H9 (cell line): ENCODE measurements around the gene SMYD1. TPM values are rescaled to one million over a fixed set of nuclear protein-coding genes. Genes with fewer than 3 reads are reported as not detected.

Experiments used
- DNase-seq: peaks from one replicate; pipeline ENCODE4 v3.0.0-alpha.2; 2017
- H2AFZ ChIP-seq: one replicate; pipeline ENCODE4 v1.6.1; 2013; ENCODE audit warnings: mild to moderate bottlenecking, low read length, control low read depth, moderate library complexity
- H2AK5ac ChIP-seq: 2 replicates; pipeline ENCODE4 v1.6.1; 2013; ENCODE audit warnings: low read length, control low read depth, mixed read lengths; ENCODE audit not compliant: insufficient read length
- H2BK120ac ChIP-seq: one replicate; pipeline ENCODE4 v1.6.1; 2013; ENCODE audit warnings: low read depth, mild to moderate bottlenecking, low read length, control low read depth, inconsistent platforms; ENCODE audit not compliant: poor library complexity, severe bottlenecking
- H2BK12ac ChIP-seq: 2 replicates; pipeline ENCODE4 v1.6.1; 2013; ENCODE audit warnings: low read length, control low read depth, mixed read lengths, low read depth; ENCODE audit not compliant: insufficient read length
- H2BK15ac ChIP-seq: 2 replicates; pipeline ENCODE4 v1.6.1; 2013; ENCODE audit warnings: low read depth, low read length, control low read depth
- H2BK20ac ChIP-seq: one replicate; pipeline ENCODE4 v1.6.1; 2013; ENCODE audit warnings: low read depth, mild to moderate bottlenecking, low read length, control low read depth, inconsistent platforms; ENCODE audit not compliant: poor library complexity, severe bottlenecking
- H2BK5ac ChIP-seq: 2 replicates; pipeline ENCODE4 v1.6.1; 2013; ENCODE audit warnings: low read length, control low read depth, mixed read lengths; ENCODE audit not compliant: insufficient read length
- H3K14ac ChIP-seq: 2 replicates; pipeline ENCODE4 v1.6.1; 2013; ENCODE audit warnings: low read length, control low read depth; ENCODE audit not compliant: insufficient read depth
- H3K18ac ChIP-seq: 2 replicates; pipeline ENCODE4 v1.6.1; 2013; ENCODE audit warnings: low read depth, mild to moderate bottlenecking, mixed read lengths, low read length, control low read depth; ENCODE audit not compliant: insufficient read length
- H3K23ac ChIP-seq: 2 replicates; pipeline ENCODE4 v1.6.1; 2013; ENCODE audit warnings: low read length, control low read depth, mixed read lengths, low read depth; ENCODE audit not compliant: insufficient read length
- H3K23me2 ChIP-seq: 2 replicates; pipeline ENCODE4 v1.6.1; 2013; ENCODE audit warnings: low read depth, mild to moderate bottlenecking, mixed read lengths, low read length, control low read depth; ENCODE audit not compliant: insufficient read length, poor library complexity, severe bottlenecking
- H3K27ac ChIP-seq: 2 replicates; pipeline ENCODE4 v1.5.1; 2013; ENCODE audit warnings: low read length, control low read depth, mixed read lengths, low read depth; ENCODE audit not compliant: insufficient read length
- H3K27me3 ChIP-seq: 2 replicates; pipeline ENCODE4 v1.6.1; 2013; ENCODE audit warnings: low read length, control low read depth, inconsistent platforms; ENCODE audit not compliant: insufficient read depth
- H3K4ac ChIP-seq: 2 replicates; pipeline ENCODE4 v1.6.1; 2013; ENCODE audit warnings: low read depth, mild to moderate bottlenecking, control low read depth, inconsistent platforms, low read length, moderate library complexity
- H3K4me1 ChIP-seq: 2 replicates; pipeline ENCODE4 v1.6.1; 2013; ENCODE audit warnings: low read length, control low read depth, inconsistent platforms; ENCODE audit not compliant: insufficient read depth
- H3K4me2 ChIP-seq: 2 replicates; pipeline ENCODE4 v1.6.1; 2013; ENCODE audit warnings: low read length, control low read depth, mixed read lengths; ENCODE audit not compliant: insufficient read length, insufficient read depth
- H3K56ac ChIP-seq: 2 replicates; pipeline ENCODE4 v1.6.1; 2013; ENCODE audit warnings: low read depth, mild to moderate bottlenecking, mixed read lengths, low read length, control low read depth; ENCODE audit not compliant: insufficient read length
- H3K79me1 ChIP-seq: 2 replicates; pipeline ENCODE4 v1.6.1; 2013; ENCODE audit warnings: low read depth, mild to moderate bottlenecking, moderate library complexity, low read length, control low read depth, inconsistent platforms; ENCODE audit not compliant: insufficient read depth, poor library complexity, severe bottlenecking
- H3K79me2 ChIP-seq: 2 replicates; pipeline ENCODE4 v1.6.1; 2013; ENCODE audit warnings: low read length, control low read depth, inconsistent platforms; ENCODE audit not compliant: insufficient read depth
- H3K9ac ChIP-seq: 2 replicates; pipeline ENCODE4 v1.6.1; 2013; ENCODE audit warnings: low read length, control low read depth, mixed read lengths; ENCODE audit not compliant: insufficient read length; ENCODE audit errors: extremely low read depth
- H3K9me3 ChIP-seq: one replicate; pipeline ENCODE4 v1.6.1; 2013; ENCODE audit warnings: low read depth, low read length, inconsistent platforms; ENCODE audit not compliant: control insufficient read depth
- H3T11ph ChIP-seq: one replicate; pipeline ENCODE4 v1.6.1; 2013; ENCODE audit warnings: mild to moderate bottlenecking, low read length, control low read depth, inconsistent platforms
- H4K20me1 ChIP-seq: one replicate; pipeline ENCODE4 v1.6.1; 2013; ENCODE audit not compliant: control insufficient read depth, insufficient read length, insufficient read depth
- H4K5ac ChIP-seq: 2 replicates; pipeline ENCODE4 v1.6.1; 2013; ENCODE audit warnings: low read depth, mild to moderate bottlenecking, mixed read lengths, low read length, control low read depth; ENCODE audit not compliant: insufficient read length
- H4K8ac ChIP-seq: replicated peaks from 2 replicates; pipeline ENCODE4 v1.6.1; 2013; ENCODE audit warnings: low read length, control low read depth, mixed read lengths, low read depth; ENCODE audit not compliant: insufficient read length
- H4K91ac ChIP-seq: 2 replicates; pipeline ENCODE4 v1.6.1; 2013; ENCODE audit warnings: low read depth, mild to moderate bottlenecking, moderate library complexity, mixed read lengths, low read length, control low read depth; ENCODE audit not compliant: insufficient read length
- H3K27ac Mint-ChIP-seq, 3 experiments: 2 replicates in 2 of 3; 3 replicates in 1 of 3; pipeline ENCODE4 v1.8.0; 2020 to 2021; ENCODE audit warnings: mixed read lengths in 3 of 3, mild to moderate bottlenecking in 1 of 3, moderate library complexity in 1 of 3
- H3K27me3 Mint-ChIP-seq: 2 replicates; pipeline ENCODE4 v1.8.0; 2021; ENCODE audit warnings: low read depth, mild to moderate bottlenecking, moderate library complexity, mixed read lengths
- H3K36me3 Mint-ChIP-seq, 3 experiments: 2 replicates in 2 of 3; 3 replicates in 1 of 3; pipeline ENCODE4 v1.8.0; 2020 to 2021; ENCODE audit warnings: low read depth in 3 of 3, mixed read lengths in 3 of 3; ENCODE audit not compliant: insufficient read depth in 1 of 3
- H3K4me1 Mint-ChIP-seq, 2 experiments: 2 replicates each; pipeline ENCODE4 v1.8.0; 2020; ENCODE audit warnings: mixed read lengths in 2 of 2
- H3K4me3 Mint-ChIP-seq, 2 experiments: 2 replicates in 1 of 2; 3 replicates in 1 of 2; pipeline ENCODE4 v1.8.0; 2020 to 2021; ENCODE audit warnings: mild to moderate bottlenecking in 2 of 2, mixed read lengths in 2 of 2, moderate library complexity in 1 of 2
- H3K9me3 Mint-ChIP-seq, 2 experiments: 2 replicates in 1 of 2; 3 replicates in 1 of 2; pipeline ENCODE4 v1.8.0; 2020; ENCODE audit warnings: mild to moderate bottlenecking in 2 of 2, mixed read lengths in 2 of 2, moderate library complexity in 1 of 2
- CTCF ChIP-seq: fragments of 200-600 bp; sonication (generic); conservative IDR thresholded peaks from 3 replicates; pipeline ENCODE4 v1.8.0; 2021; ENCODE audit warnings: antibody characterized with exemption, mild to moderate bottlenecking
- WGBS: extraction: QIAGEN DNeasy Blood & Tissue Kit; methylation state at CpG from one replicate; pipeline ENCODE4 v1.1.7; 2013; ENCODE audit warnings: missing lambda C conversion rate, low lambda C conversion rate, mixed read lengths; ENCODE audit not compliant: insufficient read length; ENCODE audit errors: extremely low coverage; 5-methylcytosine and 5-hydroxymethylcytosine counted together
- total RNA-seq: library from RNA; stranded (reverse); gene quantifications from 2 replicates; pipeline ENCODE4 v1.2.1, GENCODE V29; 2021

The SMYD1 gene
- total RNA-seq, 1 experiment from 2014 or later, result not detected

- H3K9me3 ChIP-seq, result no peaks in the 10 kb centered on the region
- H3K27me3 Mint-ChIP-seq, result no peaks in the 10 kb centered on the region
- H3K36me3 Mint-ChIP-seq, result no peaks in the 10 kb centered on the region
- H2BK5ac ChIP-seq, result no peak overlapping the region
- no peaks in the 10 kb centered on the region for H3K79me1 ChIP-seq
- H3K27me3 ChIP-seq, result no peaks in the 10 kb centered on the region
- H3K79me2 ChIP-seq, result no peaks in the 10 kb centered on the region
- no peak for TF ChIP-seq CTCF
- H4K91ac ChIP-seq, result no peak overlapping the region
- H2AK5ac ChIP-seq, result no peak overlapping the region
- no peak overlapping the region for H3K9ac ChIP-seq
- no peak overlapping the region for H2BK12ac ChIP-seq
- H3K4me2 ChIP-seq, result no peak overlapping the region
- no peak overlapping the region for H2BK20ac ChIP-seq
- H3K9me3 Mint-ChIP-seq, result no peaks in the 10 kb centered on the region
- no peak overlapping the region for H3T11ph ChIP-seq
- H4K8ac ChIP-seq, result no peak overlapping the region
- H3K23me2 ChIP-seq, result no peaks in the 10 kb centered on the region
- no peak overlapping the region for H3K27ac ChIP-seq
- no peak overlapping the region for H3K4me3 Mint-ChIP-seq
- DNase-seq, result no peak
- H3K4me1 ChIP-seq, result no peaks in the 10 kb centered on the region; the same call in 1 of the 2 replicates
- no peak overlapping the region for H2AFZ ChIP-seq
- no peak overlapping the region for H4K5ac ChIP-seq
- no peak overlapping the region for H3K56ac ChIP-seq
- H3K4me1 Mint-ChIP-seq, result peaks cover 13 to 28% of the 10 kb centered on the region in 2 experiments
- no peak overlapping the region for H2BK15ac ChIP-seq
- no peak overlapping the region for H3K14ac ChIP-seq
- no peak overlapping the region for H3K4ac ChIP-seq
- no peaks in the 10 kb centered on the region for H4K20me1 ChIP-seq
- no CpG with 5 or more reads among the region's 3 CpGs for WGBS
- no peak overlapping the region for H3K27ac Mint-ChIP-seq
- no peak overlapping the region for H3K18ac ChIP-seq
- no peak overlapping the region for H2BK120ac ChIP-seq
- H3K23ac ChIP-seq, result no peak overlapping the region
Observed at GRCh38 chr2:88095022-88095421, 27.4 kb downstream of the SMYD1 start.
